Measurements from ENCODE around the gene NHSL1.

The NHSL1 gene

GRCh38 chr6:138494312-138494711 lies 5.0 kb downstream of the NHSL1 start:
- DNase-seq, result no peak

DNA sequence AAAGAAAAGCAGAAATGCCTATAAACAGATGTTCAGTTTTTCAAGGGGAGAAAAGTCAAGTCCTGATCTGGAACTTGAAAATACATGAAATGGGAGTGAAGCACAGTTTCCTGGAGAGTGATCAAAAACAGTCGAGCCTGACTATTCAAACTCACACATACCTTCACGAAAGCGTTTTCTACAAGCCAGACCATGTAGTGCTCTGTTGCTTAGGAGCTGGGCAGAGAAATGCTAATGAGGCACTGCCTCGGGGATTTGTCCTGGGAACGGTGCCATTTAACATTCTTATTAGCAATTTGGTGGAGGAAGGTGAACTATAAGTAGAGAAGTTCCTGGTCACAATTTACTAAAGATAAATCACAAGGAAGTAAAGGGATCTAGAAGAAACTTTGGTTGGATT lies 5.9 kb downstream of the NHSL1 start:
- DNase-seq, result peak; percentile 16

GRCh38 chr6:138492871-138493270 lies 6.4 kb downstream of the NHSL1 start:
- no peak for DNase-seq

- DNase-seq, result peak; percentile 52
Measured at GRCh38 chr6:138492113-138492512, 7.2 kb downstream of the NHSL1 start.

DNA sequence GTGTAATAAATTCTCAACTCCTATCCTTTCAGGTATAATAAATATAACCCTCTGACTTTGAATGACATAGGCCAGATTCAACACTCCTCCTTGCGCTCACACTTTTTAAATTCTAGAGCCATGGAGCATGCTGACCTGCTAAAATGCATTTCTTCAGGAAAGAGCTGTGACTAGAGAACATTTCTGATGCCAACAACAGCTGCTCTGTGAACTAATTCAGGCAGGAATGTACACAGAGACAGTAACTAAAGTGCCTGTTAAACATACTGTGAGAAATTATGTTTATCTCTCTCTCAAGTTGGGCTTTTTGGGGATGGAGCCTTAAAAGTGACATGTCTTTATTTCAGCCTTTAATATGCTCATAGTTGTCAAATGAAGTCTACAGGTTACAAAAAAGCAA lies 8.3 kb downstream of the NHSL1 start:
- DNase-seq, result no peak

DNA sequence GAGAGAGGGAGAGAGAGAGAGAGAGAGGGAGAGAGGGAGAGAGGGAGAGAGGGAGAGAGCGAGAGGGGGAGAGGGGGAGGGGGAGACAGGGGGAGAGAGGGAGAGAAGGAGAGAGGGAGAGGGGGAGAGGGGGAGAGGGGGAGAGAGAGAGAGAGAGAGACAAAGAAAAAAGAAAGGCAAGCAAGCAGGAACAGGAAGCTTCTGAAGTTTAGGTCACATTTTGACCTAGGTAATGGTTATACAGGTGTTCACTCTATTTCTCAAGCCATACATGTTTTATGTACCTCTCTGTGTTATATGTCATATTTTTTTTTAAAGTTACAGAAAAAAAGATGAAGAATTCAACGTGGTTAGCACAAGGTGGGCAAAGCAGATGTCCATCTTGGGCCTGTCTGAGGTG lies 9.4 kb downstream of the NHSL1 start:
- no peak for DNase-seq

- DNase-seq, result no peak
Measured at GRCh38 chr6:138487102-138487604, 12.1 kb downstream of the NHSL1 start.

DNA sequence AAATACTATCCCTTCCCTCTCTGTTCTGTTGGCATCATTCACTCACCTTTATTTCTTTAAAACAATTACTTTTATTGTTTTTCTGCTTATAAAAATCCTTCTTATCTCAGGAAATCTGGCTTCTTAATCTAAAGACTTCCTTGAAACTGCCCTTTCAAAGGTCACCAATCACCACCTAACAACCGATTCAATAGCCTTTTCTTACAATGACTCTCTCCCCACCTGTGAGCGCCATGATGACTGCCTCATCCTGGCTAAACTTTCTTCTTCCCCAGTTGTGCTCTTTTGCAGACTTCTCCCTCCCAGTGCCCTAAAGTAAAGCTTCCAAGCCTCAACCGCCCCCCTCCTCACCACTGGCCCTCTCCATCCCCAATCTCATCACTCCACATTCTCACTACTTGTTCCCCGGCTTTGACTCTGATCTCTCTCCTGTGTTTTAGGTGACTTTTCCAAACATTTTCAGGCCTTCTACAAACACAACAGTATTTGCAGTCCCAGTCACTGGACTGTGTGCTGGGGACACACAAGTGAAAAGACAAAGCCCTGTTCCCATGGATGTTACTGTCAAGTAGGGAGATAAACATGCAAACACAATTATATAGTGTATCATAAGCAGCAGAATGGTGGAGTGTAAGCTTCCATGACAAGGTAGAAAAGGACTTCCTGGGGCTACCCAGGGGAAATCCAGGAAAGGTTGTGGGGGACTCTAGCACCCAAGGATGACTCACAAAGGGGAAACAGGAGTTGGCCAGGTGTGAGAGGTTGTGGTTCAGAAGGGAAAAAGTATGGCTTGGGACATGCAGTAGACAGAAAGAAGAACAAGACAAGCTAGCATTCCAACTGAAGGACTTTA lies 12.8 kb downstream of the NHSL1 start:
- DNase-seq, result no peak

DNA sequence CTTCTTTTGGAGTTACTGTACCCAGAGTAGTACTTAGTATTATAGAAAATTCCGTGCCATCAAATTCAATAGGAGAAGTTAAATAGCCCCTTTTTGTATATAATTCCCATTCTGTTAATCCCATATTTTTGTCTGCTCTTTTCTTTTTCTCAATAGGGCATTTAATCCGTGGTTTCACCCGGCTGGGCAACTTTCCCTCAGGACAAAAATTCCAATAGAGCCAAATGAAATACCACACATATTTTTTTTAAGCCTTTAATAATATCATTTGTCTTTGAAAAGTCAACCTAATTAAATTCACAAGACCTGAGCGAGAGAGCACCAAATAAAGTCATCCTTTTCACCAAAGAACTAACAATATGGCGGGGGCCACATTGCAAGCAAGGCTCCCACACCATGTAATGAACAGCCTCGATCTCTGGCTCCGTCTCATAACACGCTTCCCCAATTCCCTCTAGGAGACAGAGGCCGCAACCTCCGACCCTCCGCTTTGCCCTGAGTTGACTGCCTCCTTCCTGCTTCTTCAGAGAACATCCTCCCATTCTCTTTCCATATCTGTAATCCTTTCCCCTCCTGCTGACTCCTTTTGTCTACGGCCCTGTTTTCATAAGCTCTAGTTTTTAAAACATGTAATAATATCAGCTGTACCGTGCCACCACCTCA lies 13.6 kb downstream of the NHSL1 start:
- no peak for DNase-seq

DNA sequence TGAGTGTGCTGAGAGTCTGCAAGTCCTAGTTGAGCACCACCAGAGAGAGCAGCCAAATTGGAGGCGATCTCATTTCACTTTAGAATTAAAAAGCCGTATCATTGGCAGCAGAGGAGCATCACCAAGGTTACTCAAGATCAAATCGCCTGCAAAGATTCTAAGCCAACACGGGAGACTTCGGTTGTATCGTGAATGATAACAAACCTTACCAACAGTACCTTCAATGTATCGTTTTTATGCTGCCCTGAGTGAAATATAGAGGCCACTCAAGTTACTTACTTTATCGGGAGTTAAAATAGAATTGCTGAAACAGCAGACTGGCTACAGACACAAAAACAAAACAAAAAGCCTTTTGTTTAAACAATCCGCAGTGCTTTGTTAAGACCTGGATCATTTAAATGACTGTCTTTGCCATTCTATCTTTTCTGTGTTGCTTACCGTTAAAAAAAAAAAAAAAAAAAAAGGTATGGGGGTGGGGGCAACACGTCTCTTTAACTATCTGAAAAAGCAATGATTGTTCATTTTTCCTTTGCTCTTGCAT lies 14.2 kb downstream of the NHSL1 start:
- no peak for DNase-seq

DNA sequence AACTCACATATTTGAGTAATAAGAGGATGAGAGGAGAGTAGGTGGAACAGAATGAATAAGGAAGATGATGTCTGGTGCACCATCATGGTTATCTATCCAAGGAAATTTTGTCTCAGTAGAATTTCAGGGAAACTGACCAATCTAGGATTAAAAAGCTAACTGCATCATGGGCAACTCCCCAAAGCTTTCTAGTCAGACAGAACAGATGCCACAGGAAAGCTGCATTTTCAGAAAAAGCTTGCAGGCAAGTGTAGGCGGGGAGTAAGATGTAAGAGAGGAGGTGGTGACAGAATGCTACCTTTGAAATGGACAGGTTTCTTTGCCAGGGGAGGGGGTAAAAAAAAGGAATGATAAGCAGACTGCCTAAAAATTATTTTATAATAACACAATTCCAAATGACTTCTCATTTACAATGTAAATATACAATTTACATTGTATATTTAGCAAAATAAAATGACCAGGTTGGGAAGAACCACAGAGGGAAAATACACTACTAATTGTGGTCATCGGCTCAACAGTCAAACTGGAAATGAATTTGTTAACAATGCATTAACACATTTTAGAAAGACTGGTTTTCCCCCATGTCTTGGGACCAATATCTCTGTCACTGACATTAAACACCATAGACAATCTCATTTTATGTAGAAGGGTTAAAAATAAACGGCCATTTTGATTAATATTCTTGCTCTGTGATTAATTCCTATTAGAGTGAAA lies 15.1 kb downstream of the NHSL1 start:
- DNase-seq, result no peak

DNA sequence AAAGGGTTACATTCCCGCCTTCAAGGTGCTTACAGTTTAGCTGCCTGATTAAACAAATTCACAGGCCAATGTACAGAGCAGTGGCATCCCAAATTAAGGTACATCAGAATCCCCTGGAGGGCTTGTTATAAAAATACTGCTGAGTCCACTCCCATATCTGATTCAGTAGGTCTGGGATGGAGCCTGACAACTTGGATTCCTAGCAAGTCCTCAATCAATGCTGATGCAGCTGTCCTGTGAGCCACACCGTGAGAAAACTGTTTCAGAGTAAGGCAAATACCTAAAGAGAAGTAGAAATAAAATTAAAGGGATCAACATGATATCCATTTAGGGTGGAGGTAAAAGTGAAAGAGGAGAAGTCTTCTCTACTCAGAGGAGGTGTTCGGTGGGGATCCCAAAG lies 16.5 kb downstream of the NHSL1 start:
- DNase-seq, result no peak

DNA sequence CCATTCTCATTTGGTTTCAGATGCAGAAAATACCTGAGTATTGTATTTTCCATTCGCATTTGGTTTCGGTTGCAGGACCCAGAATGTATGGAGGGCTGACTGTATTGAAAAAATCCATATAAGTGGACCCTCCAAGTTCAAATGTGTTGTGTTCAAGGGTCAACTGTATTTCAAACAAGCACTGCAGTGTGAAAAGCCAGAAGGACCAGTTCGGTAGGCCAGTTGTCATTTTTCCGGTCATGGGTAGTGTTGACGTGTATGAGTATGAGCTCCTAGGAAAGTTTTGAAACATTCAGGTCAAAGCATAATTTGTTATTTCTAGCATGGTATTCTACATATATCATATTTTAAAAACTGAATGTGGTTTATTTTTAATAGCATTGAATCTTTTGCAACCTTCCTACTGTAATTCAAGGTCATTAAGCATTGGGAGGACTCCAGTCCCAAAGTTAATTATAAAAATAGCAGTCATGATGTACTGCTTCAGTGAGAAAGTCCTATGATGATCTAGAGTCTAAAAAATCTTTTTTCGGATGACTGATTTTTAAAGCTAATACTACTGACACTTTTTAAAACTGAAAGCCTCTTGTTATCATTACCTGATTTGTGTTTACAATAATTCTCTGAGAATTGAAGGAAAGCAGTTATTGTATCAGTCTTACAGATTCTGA lies 18.9 kb downstream of the NHSL1 start:
- DNase-seq, result no peak

DNA sequence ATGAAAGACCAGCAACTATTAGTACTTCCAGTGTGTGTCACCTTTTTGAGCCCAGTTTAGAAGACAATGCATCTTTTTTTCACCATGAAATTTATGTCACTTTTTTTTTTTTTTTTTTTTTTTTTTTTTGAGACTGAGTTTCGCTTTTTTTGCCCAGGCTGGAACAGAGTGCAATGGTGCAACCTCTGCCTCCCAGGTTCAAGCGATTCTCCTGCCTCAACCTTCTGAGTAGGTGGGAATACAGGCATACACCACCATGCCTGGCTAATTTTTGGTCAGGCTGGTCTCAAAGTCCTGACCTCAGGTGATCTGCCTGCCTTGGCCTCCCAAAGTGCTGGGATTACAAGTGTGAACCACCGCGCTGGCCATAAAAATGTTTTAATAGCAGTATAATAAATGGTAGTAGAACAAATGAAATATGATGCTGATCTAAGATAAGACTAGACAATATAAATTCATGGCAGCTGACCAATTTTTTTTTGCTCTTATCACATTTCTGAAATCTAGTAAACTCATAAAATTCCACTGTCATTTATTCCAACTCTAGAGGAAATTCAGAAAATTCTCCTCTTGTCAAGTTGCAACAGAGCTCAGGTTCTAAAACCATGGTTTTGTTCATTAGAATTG lies 21.3 kb downstream of the NHSL1 start:
- DNase-seq, result no peak

- DNase-seq, result no peak
Measured at GRCh38 chr6:138476116-138476515, 23.2 kb downstream of the NHSL1 start.

DNA sequence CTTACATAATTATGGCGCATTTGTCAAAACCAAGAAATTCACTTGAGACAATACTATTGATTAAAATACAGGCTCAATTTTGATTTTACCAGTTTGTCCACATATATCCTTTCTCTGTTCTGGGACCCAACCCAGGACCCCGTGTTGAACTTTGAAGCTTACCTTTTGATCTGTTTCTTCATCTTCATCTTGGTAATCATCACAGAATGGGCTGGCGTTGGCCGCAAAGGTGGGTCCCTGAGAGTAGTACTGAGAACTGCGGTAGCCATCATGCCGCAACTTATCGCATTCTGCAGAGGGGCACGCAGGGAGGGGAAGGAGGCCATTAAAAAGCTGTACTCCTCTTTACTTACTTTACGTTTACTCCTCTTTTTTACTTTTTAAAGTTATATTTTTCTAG lies 26.1 kb downstream of the NHSL1 start:
- no peak for DNase-seq

DNA sequence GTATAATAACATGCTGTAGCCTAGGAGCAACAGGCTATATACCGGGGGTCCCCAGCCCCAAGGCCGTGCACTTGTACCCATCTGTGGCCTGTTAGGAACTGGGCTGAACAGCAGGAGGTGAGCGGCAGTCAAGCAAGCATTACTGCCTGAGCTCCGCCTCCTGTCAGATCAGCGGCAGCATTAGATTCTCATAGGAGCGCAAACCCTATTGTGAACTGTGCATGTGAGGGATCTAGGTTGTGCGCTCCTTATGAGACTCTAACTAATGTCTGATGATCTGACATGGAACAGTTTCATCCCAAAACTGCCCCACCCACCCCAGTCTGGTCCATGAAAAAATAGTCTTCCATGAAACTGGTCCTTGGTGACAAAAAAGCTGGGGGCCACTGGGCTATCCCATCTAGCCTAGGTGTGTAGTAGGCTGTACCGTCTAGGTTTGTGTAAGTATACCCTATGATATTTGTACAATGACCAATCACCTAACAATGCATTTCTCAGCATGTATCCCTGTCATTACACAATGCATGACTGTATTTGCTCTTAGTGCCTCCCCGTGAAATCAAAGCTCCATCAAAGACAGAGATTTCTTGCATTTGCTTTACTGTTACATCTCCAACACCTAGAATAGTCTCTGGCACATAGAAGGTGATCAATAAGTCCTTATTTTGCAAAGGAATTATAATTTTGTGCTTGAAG lies 30.8 kb downstream of the NHSL1 start:
- no peak for DNase-seq

DNA sequence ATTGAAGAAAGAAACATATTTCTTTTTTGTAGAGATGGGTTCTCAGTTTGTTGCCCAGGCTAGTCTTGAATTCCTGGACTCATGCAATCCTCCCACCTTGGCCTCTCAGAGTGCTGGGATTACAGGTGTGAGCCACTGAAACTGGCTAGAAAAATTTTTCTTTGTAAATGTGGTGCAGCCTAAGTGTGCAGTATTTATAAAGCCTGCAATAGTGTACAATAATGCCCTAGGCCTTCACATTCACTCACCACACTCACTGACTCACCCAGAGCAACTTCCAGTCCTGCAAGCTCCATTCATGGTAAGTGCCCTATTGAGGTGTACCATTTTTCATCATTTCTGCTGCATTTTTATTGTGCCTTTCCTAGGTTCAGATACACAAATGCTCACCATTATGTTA lies 31.4 kb downstream of the NHSL1 start:
- no peak for DNase-seq

DNA sequence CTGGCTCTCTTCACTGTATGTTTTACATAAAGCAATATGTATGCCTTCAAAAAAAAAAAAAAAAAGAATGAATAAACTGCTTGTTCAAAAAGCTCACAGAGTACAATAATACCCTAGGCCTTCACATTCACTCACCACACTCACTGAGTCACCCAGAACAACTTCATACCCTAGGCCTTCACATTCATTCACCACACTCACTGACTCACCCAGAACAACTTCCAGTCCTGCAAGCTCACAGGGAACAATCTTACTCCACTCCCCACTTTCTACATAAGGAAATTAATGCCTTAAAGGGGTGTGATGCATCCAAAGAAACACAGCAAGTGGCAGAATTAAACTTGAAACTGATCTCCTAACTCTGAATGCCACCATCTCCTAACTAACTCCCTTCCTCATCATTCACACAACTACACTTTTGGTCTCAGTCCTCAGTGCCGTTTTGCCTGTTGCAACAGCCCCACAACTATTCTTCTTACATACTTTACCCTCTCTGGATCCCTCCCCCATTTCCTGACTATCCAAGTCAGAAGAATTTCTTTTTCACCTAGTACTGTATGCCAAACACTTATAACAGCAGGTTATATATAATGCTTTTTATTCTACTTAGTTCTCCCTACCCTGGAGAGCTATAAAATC lies 34.2 kb downstream of the NHSL1 start:
- no peak for DNase-seq

DNA sequence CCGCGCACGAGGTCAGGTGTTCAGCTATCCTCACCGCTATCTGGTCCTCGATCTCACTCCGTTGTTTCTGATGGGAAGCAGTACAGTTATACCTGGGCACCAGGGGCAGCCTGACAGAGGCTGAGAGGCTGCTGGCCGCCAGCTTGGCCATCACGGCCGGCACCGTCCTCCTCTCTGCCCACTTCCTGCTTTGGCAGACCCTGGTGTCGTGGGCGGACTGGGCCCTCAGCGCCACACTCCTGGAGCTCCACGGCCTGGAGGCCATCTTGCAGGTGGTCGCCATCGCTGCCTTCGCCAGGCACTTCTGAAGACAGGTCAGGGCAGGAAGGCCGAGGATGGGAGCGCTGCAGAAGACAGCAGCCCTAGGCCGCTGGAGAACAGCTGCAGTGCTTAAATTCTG lies 35.2 kb downstream of the NHSL1 start:
- no peak for DNase-seq

- no peak for DNase-seq
Measured at GRCh38 chr6:138461647-138462046, 37.6 kb downstream of the NHSL1 start.
